C4-2B (cell line): ENCODE results near the gene HIVEP3.

Experiments
- CTCF ChIP-seq: fragments of 450-650 bp; conservative IDR thresholded peaks from 2 replicates; pipeline ENCODE4 v1.5.1; 2017; ENCODE audit warnings: mild to moderate bottlenecking
- ZFX ChIP-seq: fragments of 450-650 bp; IDR thresholded peaks from 2 replicates; pipeline ENCODE4 v1.6.1; 2017

- TF ChIP-seq CTCF (no peak), ZFX (no peak)
These were observed 39.4 kb upstream of the HIVEP3 start for GRCh38 chr1:41958015-41958673.
